Left ventricle myocardium inferior (tissue), 1 donor: ENCODE results near the gene PCSK5. TPM values are rescaled to one million over a fixed set of nuclear protein-coding genes. Genes with fewer than 3 reads are reported as not detected.

Experiments used
- DNase-seq: peaks from one replicate; pipeline ENCODE4 v3.0.0-alpha.2; 2020
- H3K27ac ChIP-seq: fragments of 200-600 bp; replicated peaks from 2 replicates; pipeline ENCODE4 v1.8.0; 2021
- H3K27me3 ChIP-seq: fragments of 200-600 bp; 2 replicates; pipeline ENCODE4 v1.8.0; 2021; ENCODE audit warnings: low read depth
- H3K36me3 ChIP-seq: fragments of 200-600 bp; 2 replicates; pipeline ENCODE4 v1.8.0; 2021
- H3K4me1 ChIP-seq: fragments of 200-600 bp; 2 replicates; pipeline ENCODE4 v1.8.0; 2021
- H3K4me3 ChIP-seq: fragments of 200-600 bp; 2 replicates; pipeline ENCODE4 v1.8.0; 2021; ENCODE audit warnings: mild to moderate bottlenecking, moderate library complexity
- H3K9me3 ChIP-seq: fragments of 200-600 bp; replicated peaks from 2 replicates; pipeline ENCODE4 v1.8.0; 2021
- CTCF ChIP-seq: fragments of 200-600 bp; IDR thresholded peaks from 2 replicates; pipeline ENCODE4 v1.8.0; 2021; ENCODE audit warnings: antibody characterized with exemption, mild to moderate bottlenecking, borderline replicate concordance
- intact Hi-C: fragments of 100-400 bp; cut with micrococcal nuclease; formaldehyde crosslinking; loops from one replicate; pipeline ENCODE4 v1.11.0; 2022
- total RNA-seq: library from RNA; stranded (reverse); fragmentation: NEBNext Ultra II Directional; extraction: Animal tissue kit (Norgen Biotek cat#: 25700); gene quantifications from one replicate; pipeline ENCODE4 v1.2.1, GENCODE V29; 2021
- donor health status: DM: no; HTN: yes; CAD: no; lungs with severe emphysema.

Gene PCSK5
- total RNA-seq, 1 donor from 2014 or later: 5.6 TPM

GRCh38 chr9:75918909-75919308 lies 28.4 kb downstream of the PCSK5 start:
- Histone ChIP-seq H3K4me1 (no peaks in the 10 kb centered on the region), H3K27me3 (no peaks in the 10 kb centered on the region), H3K36me3 (no peaks in the 10 kb centered on the region), H3K9me3 (peaks cover 6% of the 10 kb centered on the region), H3K27ac (no peak overlapping the region), H3K4me3 (no peak overlapping the region)
- intact Hi-C loops: no loop called here
- no peak for DNase-seq
- no peak for TF ChIP-seq CTCF

GRCh38 chr9:75921391-75922127 lies 31.1 kb downstream of the PCSK5 start:
- Histone ChIP-seq H3K27me3 (no peaks in the 10 kb centered on the region), H3K36me3 (no peaks in the 10 kb centered on the region), H3K4me3 (no peak overlapping the region), H3K4me1 (no peaks in the 10 kb centered on the region), H3K27ac (no peak overlapping the region), H3K9me3 (peaks cover 6% of the 10 kb centered on the region)
- no peak for DNase-seq
- intact Hi-C loops: no loop called here
- TF ChIP-seq CTCF: no peak

- intact Hi-C loops: no loop called here
- H3K9me3 ChIP-seq: peaks cover 6% of the 10 kb centered on the region
Observed at GRCh38 chr9:75926385-75926784, 35.9 kb downstream of the PCSK5 start.

GRCh38 chr9:75927356-75927755 lies 36.9 kb downstream of the PCSK5 start:
- no peak for TF ChIP-seq CTCF
- H3K4me3 ChIP-seq: no peak overlapping the region
- DNase-seq: no peak
- H3K27ac ChIP-seq: no peak overlapping the region
- intact Hi-C loops: no loop called here
- H3K27me3 ChIP-seq: no peaks in the 10 kb centered on the region
- no peaks in the 10 kb centered on the region for H3K36me3 ChIP-seq
- peaks cover 6% of the 10 kb centered on the region for H3K9me3 ChIP-seq
- peaks cover 13% of the 10 kb centered on the region for H3K4me1 ChIP-seq

More at GRCh38 chr9:75926385-75926784, 35.9 kb downstream of the PCSK5 start:
- DNase-seq: no peak
- H3K4me3 ChIP-seq: no peak overlapping the region
- H3K27me3 ChIP-seq: no peaks in the 10 kb centered on the region
- no peaks in the 10 kb centered on the region for H3K36me3 ChIP-seq
- no peak overlapping the region for H3K27ac ChIP-seq
- TF ChIP-seq CTCF: no peak
- peaks cover 12% of the 10 kb centered on the region for H3K4me1 ChIP-seq

- no peak overlapping the region for H3K27ac ChIP-seq
- DNase-seq: no peak
- no peak for TF ChIP-seq CTCF
Observed at GRCh38 chr9:75930190-75930589, 39.7 kb downstream of the PCSK5 start.

More at GRCh38 chr9:75930190-75930589, 39.7 kb downstream of the PCSK5 start:
- H3K27me3 ChIP-seq: no peaks in the 10 kb centered on the region
- peaks cover 8% of the 10 kb centered on the region for H3K36me3 ChIP-seq
- H3K4me1 ChIP-seq: peaks cover 13% of the 10 kb centered on the region
- intact Hi-C loops: no loop called here
- H3K9me3 ChIP-seq: no peaks in the 10 kb centered on the region
- no peak overlapping the region for H3K4me3 ChIP-seq
